Measurements from ENCODE around the gene DMPK. TPM values are rescaled to one million over a fixed set of nuclear protein-coding genes. Genes with fewer than 3 reads are reported as not detected.

DMPK gene
- total and polyA plus RNA-seq, 2 of the 4 experiments (the other 2 are of a cell fraction) = 7.9 to 50.7 TPM

- H3K23ac ChIP-seq (ENCODE audit: low read depth, low read length) = peak overlapping the region; percentile 35; the same call in 1 of the 2 replicates
- dilution Hi-C loops (cut with HindIII; ENCODE audit: low sequenced_read_pairs, unreplicated experiment) (no loop called here), intact Hi-C loops (cut with micrococcal nuclease) (loop anchor here (2.0 kb wide), 2 partner anchors 37 to 75 kb away; partner anchors contain the start of genes FBXO46 and QPCTL), in situ Hi-C loops (cut with MboI; ENCODE audit: low sequenced_read_pairs) (no loop called here)
- BruUV-seq (replicated peaks) = no TSS peak
- H4K91ac ChIP-seq (ENCODE audit: insufficient read depth, low read depth, low read length) = no peak overlapping the region; the same call in 1 of the 2 replicates
- peak overlapping the region; percentile 98 for H2AK9ac ChIP-seq (replicated peaks; ENCODE audit: low read depth, low read length, poor library complexity)
- H3K56ac ChIP-seq (ENCODE audit: extremely low read depth, insufficient read depth, low read length) = peak overlapping the region; percentile 43
- peak overlapping the region; percentile 68; the same call in 1 of the 2 replicates for H3K14ac ChIP-seq (replicated peaks; ENCODE audit: low read depth, low read length)
- CTCF ChIA-PET = interaction anchor here (0.6 to 3.0 kb wide), 5 partner anchors 31 to 222 kb away, joined by 3 to 24 read pairs (median 4); no protein-coding TSS in a partner anchor
- peak overlapping the region in 1 of 2 experiments; percentile 4; a peak in 2 of 4 replicates for H4K8ac ChIP-seq (ENCODE audit: low read depth in 2 of 2, low read length in 2 of 2)
- peak overlapping the region; percentile 77 for H3K4ac ChIP-seq (ENCODE audit: low read depth, low read length)
- H3K9me3 ChIP-seq (ENCODE audit: control insufficient read depth, insufficient read depth, low read length) = no peaks in the 10 kb centered on the region
- H3K9ac ChIP-seq (ENCODE audit: low read depth, low read length) = peak overlapping the region; percentile 89
- peaks cover 8% of the 10 kb centered on the region; the same call in 1 of the 2 replicates for H3K36me3 ChIP-seq (ENCODE audit: control insufficient read depth, insufficient read depth, low read length)
- TF ChIP-seq MAFK (IDR thresholded peaks at IDR 0.05; ENCODE audit: low read depth, low read length) (no peak), RFX5 (IDR thresholded peaks at IDR 0.05; ENCODE audit: low read depth, low read length) (no peak), CEBPB (IDR thresholded peaks at IDR 0.05; ENCODE audit: low read depth, low read length) (0 out of 2 replicates have a peak, but pooled peaks have one; percentile 8)
- peak overlapping the region; percentile 62 for H3K4me3 ChIP-seq (ENCODE audit: insufficient read depth, low read depth, low read length)
- WGBS, 2 experiments (ENCODE audit: extremely low coverage in 2 of 2, insufficient read length in 1 of 2) = 1% methylated on average over 55 of the region's 102 CpGs; no CpG with 5 or more reads in 1 of the 2 experiments
- peak overlapping the region; percentile 88 for H2AFZ ChIP-seq (replicated peaks; ENCODE audit: low read length, poor library complexity)
- H2BK15ac ChIP-seq (ENCODE audit: low read depth, low read length) = no peak overlapping the region
- peak overlapping the region; percentile 98 for H3K27ac ChIP-seq (ENCODE audit: insufficient read depth, low read length)
- no peak overlapping the region for H2BK20ac ChIP-seq (ENCODE audit: low read depth, low read length)
- H3K4me1 ChIP-seq (ENCODE audit: control insufficient read depth, insufficient read depth, low read length) = peaks cover 22% of the 10 kb centered on the region
- H3K18ac ChIP-seq (ENCODE audit: low read depth, low read length) = 0 out of 2 replicates have a peak overlapping the region, but pooled peaks have one; percentile 16
- peak overlapping the region; percentile 40; the same call in 1 of the 2 replicates for H4K5ac ChIP-seq (ENCODE audit: low read depth, low read length)
- peak overlapping the region; percentile 86 for H3K4me2 ChIP-seq (ENCODE audit: low read depth, low read length)
- H3K9me1 ChIP-seq (ENCODE audit: insufficient read depth, low read length) = no peaks in the 10 kb centered on the region; the same call in 1 of the 2 replicates
- H2BK5ac ChIP-seq (ENCODE audit: low read depth, low read length, poor library complexity, severe bottlenecking) = peak overlapping the region; percentile 97
- no peaks in the 10 kb centered on the region for H3K27me3 ChIP-seq (ENCODE audit: control insufficient read depth, insufficient read depth, low read length)
- H2AK5ac ChIP-seq (ENCODE audit: low read depth, low read length) = peak overlapping the region; percentile 36
- H4K20me1 ChIP-seq (ENCODE audit: insufficient read depth, low read length) = peaks cover 12% of the 10 kb centered on the region
- POLR2A ChIA-PET (ENCODE audit: unreplicated experiment) = interaction anchor here (0.5 to 1.2 kb wide), 4 partner anchors 16 to 40 kb away, joined by 5 to 10 read pairs (median 5); partner anchors contain the start of genes DMWD and FBXO46
- DNase-seq (peak; percentile 65), ATAC-seq (ENCODE audit: low read depth) (no peak)
- no peak overlapping the region; the same call in 1 of the 2 replicates for H2BK120ac ChIP-seq (ENCODE audit: low read depth, low read length)
- H3K79me1 ChIP-seq (ENCODE audit: low read depth in 1 of 2, low read length in 2 of 2) = peaks cover 4 to 20% of the 10 kb centered on the region in 2 experiments; a peak in 1 of 4 replicates
Observed at GRCh38 chr19:45767881-45768654, 14.2 kb downstream of the DMPK start.
